Activated CD4-positive, alpha-beta T cell treated with anti-CD3 and anti-CD28 coated beads for 36 hours (primary cell): Measurements from ENCODE around the gene EPB41L1. TPM values are rescaled to one million over a fixed set of nuclear protein-coding genes. Genes with fewer than 3 reads are reported as not detected.

ENCODE experiments used
- ATAC-seq: fragments of 200-7000 bp; cut with Tn5 transposase; one replicate; pipeline ENCODE4 v1.10.0; 2021; ENCODE audit warnings: mild to moderate bottlenecking, moderate library complexity
- CTCF ChIA-PET: fragments of 350-600 bp; sonication (Branson Sonifier 250); formaldehyde crosslinking; loops from one replicate; lab custom pipeline; 2021; ENCODE audit warnings: antibody characterized with exemption; lab: Charles Lee
- POLR2A ChIA-PET: fragments of 350-600 bp; sonication (Branson Sonifier 250); formaldehyde crosslinking; loops from one replicate; lab custom pipeline; 2021; ENCODE audit warnings: antibody characterized with exemption, inconsistent platforms; lab: Charles Lee
- DNase-seq: peaks from one replicate; pipeline ENCODE4 v3.0.0-alpha.2; 2020
- H3K27ac Mint-ChIP-seq: one replicate; pipeline ENCODE4 v1.8.0; 2021; ENCODE audit warnings: mixed read lengths
- H3K27me3 Mint-ChIP-seq: one replicate; pipeline ENCODE4 v1.8.0; 2021; ENCODE audit warnings: mixed read lengths
- H3K36me3 Mint-ChIP-seq: one replicate; pipeline ENCODE4 v1.8.0; 2021; ENCODE audit warnings: low read depth, mixed read lengths
- H3K4me1 Mint-ChIP-seq: one replicate; pipeline ENCODE4 v1.8.0; 2021; ENCODE audit warnings: mixed read lengths
- H3K4me3 Mint-ChIP-seq: one replicate; pipeline ENCODE4 v1.8.0; 2021; ENCODE audit warnings: mild to moderate bottlenecking, moderate library complexity, mixed read lengths
- H3K9me3 Mint-ChIP-seq: one replicate; pipeline ENCODE4 v1.8.0; 2021; ENCODE audit warnings: low read depth, mixed read lengths
- intact Hi-C, 2 experiments: fragments of 100-400 bp; cut with DNase I in 1 of 2; cut with micrococcal nuclease in 1 of 2; formaldehyde crosslinking; loops; one replicate each; pipeline versions ENCODE4 v1.14.2 to v1.15.1; 2022 to 2024; cut with DNase I, micrococcal nuclease
- total RNA-seq, 2 experiments: library from RNA; stranded (reverse); gene quantifications; one replicate each; pipeline ENCODE4 v1.2.3, GENCODE V29; 2021

Gene EPB41L1
- total RNA-seq, 2 experiments from 2014 or later = 0.67 to 1.5 TPM

GRCh38 chr20:36272547-36273220, 118.1 kb downstream of the EPB41L1 start:
- DNase-seq (no peak), ATAC-seq (no peak)
- Mint-ChIP-seq H3K4me3 (no peak overlapping the region), H3K27me3 (peaks cover 2% of the 10 kb centered on the region), H3K9me3 (no peaks in the 10 kb centered on the region), H3K36me3 (no peaks in the 10 kb centered on the region), H3K4me1 (no peaks in the 10 kb centered on the region), H3K27ac (no peak overlapping the region)
- ChIA-PET POLR2A (interaction anchor here (0.7 kb wide), 1 partner anchor 9 kb away, joined by 4 read pairs; no protein-coding TSS in a partner anchor), CTCF (interaction anchor here (0.6 to 1.5 kb wide), 7 partner anchors 23 to 190 kb away, joined by 3 to 15 read pairs (median 3); no protein-coding TSS in a partner anchor)
- intact Hi-C loops = loop anchor here in 1 of 2 experiments (1.0 kb wide), 2 partner anchors 127 to 167 kb away; no protein-coding TSS in a partner anchor

- Mint-ChIP-seq H3K4me1 (no peaks in the 10 kb centered on the region), H3K4me3 (no peak overlapping the region), H3K27me3 (peaks cover 2% of the 10 kb centered on the region), H3K9me3 (no peaks in the 10 kb centered on the region), H3K27ac (no peak overlapping the region), H3K36me3 (no peaks in the 10 kb centered on the region)
- ATAC-seq = no peak
- DNase-seq = peak; percentile 42
- CTCF ChIA-PET = interaction anchor here (0.6 to 1.3 kb wide), 8 partner anchors 8 to 166 kb away, joined by 3 to 15 read pairs (median 4); no protein-coding TSS in a partner anchor
- intact Hi-C loops = loop anchor here (1.0 to 2.0 kb wide), 3 partner anchors 126 to 166 kb away; no protein-coding TSS in a partner anchor
- POLR2A ChIA-PET = interaction anchor here (0.7 kb wide), 1 partner anchor 8 kb away, joined by 4 read pairs; no protein-coding TSS in a partner anchor
Observed at GRCh38 chr20:36273414-36274180, 119.1 kb downstream of the EPB41L1 start.

- H3K9me3 Mint-ChIP-seq = no peaks in the 10 kb centered on the region
- no peak for DNase-seq
- ChIA-PET CTCF (interaction anchor here (0.9 to 1.3 kb wide), 4 partner anchors 14 to 165 kb away, joined by 3 to 15 read pairs (median 4); no protein-coding TSS in a partner anchor), POLR2A (no interaction called here)
- H3K27ac Mint-ChIP-seq = no peak overlapping the region
- no peaks in the 10 kb centered on the region for H3K36me3 Mint-ChIP-seq
- H3K4me3 Mint-ChIP-seq = no peak overlapping the region
- peaks cover 2% of the 10 kb centered on the region for H3K27me3 Mint-ChIP-seq
- intact Hi-C loops = loop anchor here in 1 of 2 experiments (2.0 kb wide), 1 partner anchor 164 kb away; no protein-coding TSS in a partner anchor
- no peak for ATAC-seq
- no peaks in the 10 kb centered on the region for H3K4me1 Mint-ChIP-seq
Observed at GRCh38 chr20:36274181-36274841, 119.8 kb downstream of the EPB41L1 start.

GRCh38 chr20:36275011-36275410, 120.5 kb downstream of the EPB41L1 start:
- intact Hi-C loops = loop anchor here in 1 of 2 experiments (2.0 kb wide), 1 partner anchor 164 kb away; no protein-coding TSS in a partner anchor
- CTCF ChIA-PET = no interaction called here
- H3K36me3 Mint-ChIP-seq = no peaks in the 10 kb centered on the region
- H3K9me3 Mint-ChIP-seq = no peaks in the 10 kb centered on the region
- H3K27ac Mint-ChIP-seq = no peak overlapping the region
- no peak overlapping the region for H3K4me3 Mint-ChIP-seq
- DNase-seq = no peak
- no peaks in the 10 kb centered on the region for H3K4me1 Mint-ChIP-seq
- H3K27me3 Mint-ChIP-seq = peaks cover 2% of the 10 kb centered on the region
- POLR2A ChIA-PET = no interaction called here
- ATAC-seq = no peak

GRCh38 chr20:36275441-36276189, 121.1 kb downstream of the EPB41L1 start:
- CTCF ChIA-PET = interaction anchor here (1.0 kb wide), 1 partner anchor 124 kb away, joined by 3 read pairs; no protein-coding TSS in a partner anchor
- DNase-seq = no peak

GRCh38 chr20:36277546-36277945, 123.0 kb downstream of the EPB41L1 start:
- H3K4me3 Mint-ChIP-seq = no peak overlapping the region
- no peaks in the 10 kb centered on the region for H3K36me3 Mint-ChIP-seq
- ChIA-PET CTCF (no interaction called here), POLR2A (no interaction called here)
- intact Hi-C loops = no loop called here
- H3K4me1 Mint-ChIP-seq = no peaks in the 10 kb centered on the region
- no peaks in the 10 kb centered on the region for H3K9me3 Mint-ChIP-seq
- peaks cover 9% of the 10 kb centered on the region for H3K27me3 Mint-ChIP-seq
- ATAC-seq (no peak), DNase-seq (no peak)
- H3K27ac Mint-ChIP-seq = no peak overlapping the region

More at GRCh38 chr20:36275441-36276189, 121.1 kb downstream of the EPB41L1 start:
- intact Hi-C loops = loop anchor here in 1 of 2 experiments (2.0 kb wide), 1 partner anchor 163 kb away; no protein-coding TSS in a partner anchor
- no peak for ATAC-seq
- Mint-ChIP-seq H3K27ac (no peak overlapping the region), H3K4me1 (no peaks in the 10 kb centered on the region), H3K27me3 (peaks cover 4% of the 10 kb centered on the region), H3K36me3 (no peaks in the 10 kb centered on the region), H3K4me3 (no peak overlapping the region), H3K9me3 (no peaks in the 10 kb centered on the region)
- POLR2A ChIA-PET = no interaction called here

- Mint-ChIP-seq H3K36me3 (no peaks in the 10 kb centered on the region), H3K4me1 (no peaks in the 10 kb centered on the region), H3K27me3 (peaks cover 11% of the 10 kb centered on the region), H3K9me3 (no peaks in the 10 kb centered on the region), H3K4me3 (no peak overlapping the region), H3K27ac (no peak overlapping the region)
- DNase-seq (no peak), ATAC-seq (no peak)
- ChIA-PET POLR2A (no interaction called here), CTCF (interaction anchor here (0.6 to 0.7 kb wide), 2 partner anchors 193 to 541 kb away, joined by 3 read pairs; no protein-coding TSS in a partner anchor)
- intact Hi-C loops = no loop called here
Observed at GRCh38 chr20:36279362-36279761, 124.8 kb downstream of the EPB41L1 start.

GRCh38 chr20:36279776-36280175, 125.2 kb downstream of the EPB41L1 start:
- Mint-ChIP-seq H3K27ac (no peak overlapping the region), H3K36me3 (no peaks in the 10 kb centered on the region), H3K4me3 (no peak overlapping the region), H3K27me3 (peaks cover 11% of the 10 kb centered on the region), H3K9me3 (no peaks in the 10 kb centered on the region), H3K4me1 (no peaks in the 10 kb centered on the region)
- DNase-seq = no peak
- intact Hi-C loops = no loop called here
- POLR2A ChIA-PET = no interaction called here
- CTCF ChIA-PET = interaction anchor here (0.6 to 0.7 kb wide), 2 partner anchors 193 to 541 kb away, joined by 3 read pairs; no protein-coding TSS in a partner anchor
- ATAC-seq = no peak

- ChIA-PET CTCF (interaction anchor here (0.6 kb wide), 1 partner anchor 8 kb away, joined by 4 read pairs; no protein-coding TSS in a partner anchor), POLR2A (interaction anchor here (0.7 kb wide), 1 partner anchor 9 kb away, joined by 4 read pairs; no protein-coding TSS in a partner anchor)
- H3K4me3 Mint-ChIP-seq = no peak overlapping the region
- no peak overlapping the region for H3K27ac Mint-ChIP-seq
- ATAC-seq (no peak), DNase-seq (no peak)
- H3K27me3 Mint-ChIP-seq = peaks cover 14% of the 10 kb centered on the region
- H3K4me1 Mint-ChIP-seq = no peaks in the 10 kb centered on the region
- H3K9me3 Mint-ChIP-seq = no peaks in the 10 kb centered on the region
- intact Hi-C loops = no loop called here
- no peaks in the 10 kb centered on the region for H3K36me3 Mint-ChIP-seq
Observed at GRCh38 chr20:36281785-36282380, 127.3 kb downstream of the EPB41L1 start.
